Transverse colon (tissue), 4 donors: ENCODE data around the gene TMEM97.

Experiments used
- CTCF ChIP-seq, 5 experiments: fragments of 200-600 bp in 3 of 5; fragments of 450-650 bp in 2 of 5; sonication (generic) in 3 of 5; IDR thresholded peaks; 1 replicate in 2 of 5; 2 replicates in 3 of 5; pipeline ENCODE4 v1.5.1; 2016 to 2017; ENCODE audit warnings: antibody characterized with exemption in 5 of 5, inconsistent platforms in 3 of 5, mild to moderate bottlenecking in 2 of 5, moderate library complexity in 1 of 5
- EP300 ChIP-seq: sonication (generic); formaldehyde crosslinking; IDR thresholded peaks from one replicate; pipeline ENCODE4 v1.6.1; 2017; ENCODE audit warnings: antibody characterized with exemption, low read depth
- POLR2A ChIP-seq: fragments of 450-650 bp; IDR thresholded peaks from one replicate; pipeline ENCODE4 v1.6.1; 2016; ENCODE audit warnings: antibody characterized with exemption, mild to moderate bottlenecking, moderate library complexity
- POLR2AphosphoS5 ChIP-seq, 3 donors: sonication (generic); formaldehyde crosslinking; IDR thresholded peaks; one replicate each; pipeline ENCODE4 v1.6.1; 2016; ENCODE audit warnings: antibody characterized with exemption in 3 of 3

GRCh38 chr17:28324267-28324745 lies 5.3 kb downstream of the TMEM97 start:
- TF ChIP-seq CTCF (IDR thresholded peaks at IDR 0.05) (no peak), EP300 (no peak), POLR2A (no peak), POLR2AphosphoS5 (IDR thresholded peaks at IDR 0.05) (no peak)
